Measurements from ENCODE around the gene AKAP6.

AKAP6 gene

GRCh38 chr14:32399920-32400319 is 70.8 kb downstream of the AKAP6 start:
- no peak for TF ChIP-seq CTCF (IDR thresholded peaks at IDR 0.05)
- Mint-ChIP-seq H3K4me1 (peaks cover 15% of the 10 kb centered on the region), H3K36me3 (ENCODE audit: low read depth) (no peaks in the 10 kb centered on the region), H3K9me3 (no peaks in the 10 kb centered on the region), H3K27ac (no peak overlapping the region), H3K4me3 (no peak overlapping the region), H3K27me3 (ENCODE audit: low read depth, poor library complexity) (peaks cover 3% of the 10 kb centered on the region)
- no peak for DNase-seq

- DNase-seq: no peak
- no peaks in the 10 kb centered on the region for H3K9me3 Mint-ChIP-seq
- peaks cover 19% of the 10 kb centered on the region for H3K4me1 Mint-ChIP-seq
- H3K27me3 Mint-ChIP-seq (ENCODE audit: low read depth, poor library complexity): peaks cover 3% of the 10 kb centered on the region
- H3K27ac Mint-ChIP-seq: no peak overlapping the region
- TF ChIP-seq CTCF (IDR thresholded peaks at IDR 0.05): no peak
- H3K36me3 Mint-ChIP-seq (ENCODE audit: low read depth): no peaks in the 10 kb centered on the region
- H3K4me3 Mint-ChIP-seq: no peak overlapping the region
These were observed 71.4 kb downstream of the AKAP6 start for GRCh38 chr14:32400480-32400879.

GRCh38 chr14:32403021-32403420 is 73.9 kb downstream of the AKAP6 start:
- no peak overlapping the region for H3K27ac Mint-ChIP-seq
- H3K36me3 Mint-ChIP-seq (ENCODE audit: low read depth): no peaks in the 10 kb centered on the region
- no peak for TF ChIP-seq CTCF (IDR thresholded peaks at IDR 0.05)
- no peaks in the 10 kb centered on the region for H3K9me3 Mint-ChIP-seq
- H3K4me1 Mint-ChIP-seq: peaks cover 12% of the 10 kb centered on the region
- no peak overlapping the region for H3K4me3 Mint-ChIP-seq
- no peak for DNase-seq
- peaks cover 3% of the 10 kb centered on the region for H3K27me3 Mint-ChIP-seq (ENCODE audit: low read depth, poor library complexity)

- H3K36me3 Mint-ChIP-seq (ENCODE audit: low read depth): no peaks in the 10 kb centered on the region
These were observed 74.6 kb downstream of the AKAP6 start for GRCh38 chr14:32403688-32404087.

GRCh38 chr14:32404784-32405573 is 75.9 kb downstream of the AKAP6 start:
- DNase-seq: no peak

More at GRCh38 chr14:32403688-32404087, 74.6 kb downstream of the AKAP6 start:
- no peak for TF ChIP-seq CTCF (IDR thresholded peaks at IDR 0.05)
- DNase-seq: no peak
- Mint-ChIP-seq H3K9me3 (no peaks in the 10 kb centered on the region), H3K27ac (no peak overlapping the region), H3K4me3 (no peak overlapping the region), H3K27me3 (ENCODE audit: low read depth, poor library complexity) (peaks cover 3% of the 10 kb centered on the region), H3K4me1 (peaks cover 9% of the 10 kb centered on the region)

More at GRCh38 chr14:32404784-32405573, 75.9 kb downstream of the AKAP6 start:
- TF ChIP-seq CTCF (IDR thresholded peaks at IDR 0.05): no peak
- Mint-ChIP-seq H3K27ac (no peak overlapping the region), H3K4me1 (peaks cover 9% of the 10 kb centered on the region), H3K27me3 (ENCODE audit: low read depth, poor library complexity) (peaks cover 3% of the 10 kb centered on the region), H3K4me3 (no peak overlapping the region), H3K9me3 (no peaks in the 10 kb centered on the region), H3K36me3 (ENCODE audit: low read depth) (no peaks in the 10 kb centered on the region)
